GM12891 (cell line): ENCODE measurements around the gene ZMYND12.

Experiments used
- POLR2A ChIP-seq: IDR thresholded peaks from 2 replicates; pipeline ENCODE4 v1.6.1; 2011; ENCODE audit warnings: low read depth, low read length, control low read depth
- POLR2AphosphoS5 ChIP-seq: IDR thresholded peaks from 2 replicates; pipeline ENCODE4 v1.6.1; 2011; ENCODE audit warnings: low read depth, low read length, control low read depth
- SPI1 ChIP-seq: IDR thresholded peaks from 2 replicates; pipeline ENCODE4 v1.6.1; 2011; ENCODE audit warnings: low read depth, low read length, control low read depth
- TAF1 ChIP-seq: IDR thresholded peaks from 2 replicates; pipeline ENCODE4 v1.6.1; 2011; ENCODE audit warnings: low read depth, low read length, control low read depth

- TF ChIP-seq POLR2AphosphoS5 (no peak), POLR2A (no peak), TAF1 (no peak), SPI1 (no peak)
These were observed 1.4 kb downstream of the ZMYND12 start for GRCh38 chr1:42454403-42454802.
